Esophagus muscularis mucosa (tissue), 3 donors: ENCODE results near the gene IGF2BP3.

Experiments used
- POLR2A ChIP-seq: fragments of 450-650 bp; IDR thresholded peaks from one replicate; pipeline ENCODE4 v1.6.1; 2017; ENCODE audit warnings: antibody characterized with exemption, moderate library complexity, mild to moderate bottlenecking, low read depth
- POLR2AphosphoS5 ChIP-seq, 2 donors: sonication (generic); formaldehyde crosslinking; IDR thresholded peaks; one replicate each; pipeline ENCODE4 v1.6.1; 2017; ENCODE audit warnings: antibody characterized with exemption in 2 of 2
- TF ChIP-seq, protein P1 (sequence below), 3 experiments: fragments of 200-600 bp in 2 of 3; fragments of 450-650 bp in 1 of 3; sonication (generic) in 2 of 3; IDR thresholded peaks; one replicate each; pipeline ENCODE4 v1.5.1; 2017 to 2019; ENCODE audit warnings: antibody characterized with exemption in 3 of 3, mild to moderate bottlenecking in 2 of 3, moderate library complexity in 1 of 3

DNA sequence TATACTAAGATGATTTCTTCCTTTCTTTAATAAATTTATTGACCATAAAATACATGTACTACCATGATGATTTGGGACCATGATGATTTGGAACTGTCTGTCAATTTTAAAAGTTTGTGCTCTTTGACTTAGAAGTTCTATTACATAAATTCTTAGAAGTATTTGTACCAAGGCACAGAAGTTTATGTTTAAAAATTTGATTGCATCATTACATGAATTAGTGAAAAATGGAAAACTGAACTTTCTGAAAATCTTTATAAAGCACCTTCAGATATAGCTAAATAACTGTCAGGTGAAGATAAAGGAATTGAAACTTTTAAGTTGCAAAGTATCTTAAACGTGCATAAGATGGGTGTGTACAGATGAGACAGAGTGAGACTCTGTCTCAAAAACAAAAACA, 139.2 kb downstream of the IGF2BP3 start:
- TF ChIP-seq, protein P1, sequence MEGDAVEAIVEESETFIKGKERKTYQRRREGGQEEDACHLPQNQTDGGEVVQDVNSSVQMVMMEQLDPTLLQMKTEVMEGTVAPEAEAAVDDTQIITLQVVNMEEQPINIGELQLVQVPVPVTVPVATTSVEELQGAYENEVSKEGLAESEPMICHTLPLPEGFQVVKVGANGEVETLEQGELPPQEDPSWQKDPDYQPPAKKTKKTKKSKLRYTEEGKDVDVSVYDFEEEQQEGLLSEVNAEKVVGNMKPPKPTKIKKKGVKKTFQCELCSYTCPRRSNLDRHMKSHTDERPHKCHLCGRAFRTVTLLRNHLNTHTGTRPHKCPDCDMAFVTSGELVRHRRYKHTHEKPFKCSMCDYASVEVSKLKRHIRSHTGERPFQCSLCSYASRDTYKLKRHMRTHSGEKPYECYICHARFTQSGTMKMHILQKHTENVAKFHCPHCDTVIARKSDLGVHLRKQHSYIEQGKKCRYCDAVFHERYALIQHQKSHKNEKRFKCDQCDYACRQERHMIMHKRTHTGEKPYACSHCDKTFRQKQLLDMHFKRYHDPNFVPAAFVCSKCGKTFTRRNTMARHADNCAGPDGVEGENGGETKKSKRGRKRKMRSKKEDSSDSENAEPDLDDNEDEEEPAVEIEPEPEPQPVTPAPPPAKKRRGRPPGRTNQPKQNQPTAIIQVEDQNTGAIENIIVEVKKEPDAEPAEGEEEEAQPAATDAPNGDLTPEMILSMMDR (IDR thresholded peaks at IDR 0.05), result no peak
- TF ChIP-seq POLR2AphosphoS5 (IDR thresholded peaks at IDR 0.05), result no peak
- TF ChIP-seq POLR2A, result no peak
